Tibial artery (tissue), 4 donors: ENCODE data around the gene KMT2C.

ENCODE experiments used
- DNase-seq, 2 donors: peaks; one replicate each; pipeline ENCODE4 v3.0.0-alpha.2; 2019
- H3K27ac ChIP-seq, 2 donors: fragments of 200-600 bp; sonication (generic) in 1 of 2; 1 replicate in 1 of 2; 2 replicates in 1 of 2; pipeline ENCODE4 v1.5.1; 2018 to 2019; ENCODE audit warnings: mild to moderate bottlenecking in 1 of 2
- H3K27me3 ChIP-seq, 2 donors: fragments of 200-600 bp; sonication (generic) in 1 of 2; one replicate each; pipeline versions ENCODE4 v1.5.1 to v1.6.0; 2016 to 2019
- H3K36me3 ChIP-seq, 3 donors: fragments of 200-600 bp; sonication (generic) in 2 of 3; one replicate each; pipeline ENCODE4 v1.5.1; 2016 to 2019; ENCODE audit warnings: mild to moderate bottlenecking in 2 of 3
- H3K4me1 ChIP-seq, 4 donors: fragments of 200-600 bp; sonication (generic) in 2 of 4; 1 replicate in 3 of 4; 2 replicates in 1 of 4; pipeline ENCODE4 v1.5.1; 2016 to 2019
- H3K4me3 ChIP-seq, 2 donors: fragments of 200-600 bp; sonication (generic) in 1 of 2; 1 replicate in 1 of 2; 2 replicates in 1 of 2; pipeline ENCODE4 v1.5.1; 2018 to 2019; ENCODE audit warnings: mild to moderate bottlenecking in 2 of 2
- H3K9me3 ChIP-seq, 3 donors: fragments of 200-600 bp; sonication (generic) in 1 of 3; one replicate each; pipeline ENCODE4 v1.5.1; 2016 to 2019
- CTCF ChIP-seq, 2 experiments: fragments of 200-600 bp in 1 of 2; fragments of 450-650 bp in 1 of 2; IDR thresholded peaks; one replicate each; pipeline ENCODE4 v1.5.1; 2017 to 2019; ENCODE audit warnings: antibody characterized with exemption in 2 of 2, mild to moderate bottlenecking in 1 of 2, moderate library complexity in 1 of 2
- intact Hi-C: fragments of 100-400 bp; cut with DNase I; formaldehyde crosslinking; loops from one replicate; pipeline ENCODE4 v1.15.0; 2023; ENCODE audit warnings: low total_unique reads

The KMT2C gene

DNA sequence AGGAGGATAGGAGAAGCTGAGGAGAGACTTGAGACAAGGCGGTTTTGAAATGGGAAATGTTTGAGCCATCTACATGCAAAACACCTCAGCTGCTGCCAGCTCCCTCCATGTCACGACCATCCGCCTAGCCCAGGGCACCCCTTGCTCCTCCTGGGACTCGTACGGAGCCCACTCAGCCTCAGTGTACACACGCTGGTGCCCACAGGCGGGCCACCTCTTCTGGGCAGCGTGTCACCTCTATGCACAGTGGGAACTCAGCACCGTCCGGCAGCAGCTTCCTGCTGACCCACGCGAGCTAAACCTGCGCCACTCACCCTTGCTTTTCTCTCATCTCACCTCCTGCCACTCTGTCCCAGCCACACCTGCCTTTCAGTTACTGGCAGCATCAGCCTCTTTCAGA is 302.0 kb downstream of the KMT2C start:
- intact Hi-C loops: no loop called here
- Histone ChIP-seq H3K9me3 (no peaks in the 10 kb centered on the region), H3K4me3 (no peak overlapping the region), H3K36me3 (peaks cover 33 to 71% (median 54%) of the 10 kb centered on the region in 3 donors), H3K4me1 (peaks cover 0 to 6% (median 0%) of the 10 kb centered on the region in 4 donors), H3K27me3 (no peaks in the 10 kb centered on the region), H3K27ac (no peak overlapping the region)
- DNase-seq: no peak
- TF ChIP-seq CTCF (IDR thresholded peaks at IDR 0.05): no peak

- no peak for TF ChIP-seq CTCF (IDR thresholded peaks at IDR 0.05)
- Histone ChIP-seq H3K4me1 (peaks cover 0 to 6% (median 0%) of the 10 kb centered on the region in 4 donors), H3K4me3 (no peak overlapping the region), H3K36me3 (peaks cover 33 to 71% (median 53%) of the 10 kb centered on the region in 3 donors), H3K27ac (no peak overlapping the region), H3K9me3 (no peaks in the 10 kb centered on the region), H3K27me3 (no peaks in the 10 kb centered on the region)
- no peak for DNase-seq
- intact Hi-C loops: no loop called here
Observed at GRCh38 chr7:152132812-152133211, 303.0 kb downstream of the KMT2C start.

DNA sequence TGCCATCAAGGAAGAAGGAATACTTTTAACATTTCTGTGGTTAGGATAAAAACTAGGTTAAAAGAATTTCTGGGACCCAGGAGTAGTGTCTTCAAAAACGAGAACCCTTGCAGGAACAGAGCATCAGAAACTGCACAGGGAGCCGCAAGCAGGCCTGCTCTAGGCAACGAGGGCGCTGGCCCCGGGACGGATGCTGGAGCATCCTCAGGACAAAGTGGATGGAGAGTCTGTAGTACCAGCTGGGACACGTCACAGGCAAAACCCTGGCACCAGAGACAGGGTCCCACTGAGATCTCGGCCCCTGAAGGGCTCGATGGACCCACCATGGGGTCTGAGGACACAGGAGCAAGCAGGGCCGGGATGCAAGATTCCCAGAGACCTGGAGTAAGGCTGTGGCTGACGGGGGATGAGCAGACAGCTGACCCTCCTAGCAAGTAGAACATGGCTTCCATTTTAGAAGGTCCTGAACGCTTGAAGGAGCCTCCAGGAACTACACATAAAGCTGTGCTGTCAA is 303.8 kb downstream of the KMT2C start:
- H3K4me1 ChIP-seq: peaks cover 0 to 2% (median 0%) of the 10 kb centered on the region in 4 donors
- peaks cover 40 to 71% (median 51%) of the 10 kb centered on the region in 3 donors for H3K36me3 ChIP-seq
- H3K9me3 ChIP-seq: no peaks in the 10 kb centered on the region
- no peak overlapping the region for H3K4me3 ChIP-seq
- no peaks in the 10 kb centered on the region for H3K27me3 ChIP-seq
- no peak for TF ChIP-seq CTCF (IDR thresholded peaks at IDR 0.05)
- H3K27ac ChIP-seq: no peak overlapping the region
- DNase-seq: no peak
- intact Hi-C loops: no loop called here

DNA sequence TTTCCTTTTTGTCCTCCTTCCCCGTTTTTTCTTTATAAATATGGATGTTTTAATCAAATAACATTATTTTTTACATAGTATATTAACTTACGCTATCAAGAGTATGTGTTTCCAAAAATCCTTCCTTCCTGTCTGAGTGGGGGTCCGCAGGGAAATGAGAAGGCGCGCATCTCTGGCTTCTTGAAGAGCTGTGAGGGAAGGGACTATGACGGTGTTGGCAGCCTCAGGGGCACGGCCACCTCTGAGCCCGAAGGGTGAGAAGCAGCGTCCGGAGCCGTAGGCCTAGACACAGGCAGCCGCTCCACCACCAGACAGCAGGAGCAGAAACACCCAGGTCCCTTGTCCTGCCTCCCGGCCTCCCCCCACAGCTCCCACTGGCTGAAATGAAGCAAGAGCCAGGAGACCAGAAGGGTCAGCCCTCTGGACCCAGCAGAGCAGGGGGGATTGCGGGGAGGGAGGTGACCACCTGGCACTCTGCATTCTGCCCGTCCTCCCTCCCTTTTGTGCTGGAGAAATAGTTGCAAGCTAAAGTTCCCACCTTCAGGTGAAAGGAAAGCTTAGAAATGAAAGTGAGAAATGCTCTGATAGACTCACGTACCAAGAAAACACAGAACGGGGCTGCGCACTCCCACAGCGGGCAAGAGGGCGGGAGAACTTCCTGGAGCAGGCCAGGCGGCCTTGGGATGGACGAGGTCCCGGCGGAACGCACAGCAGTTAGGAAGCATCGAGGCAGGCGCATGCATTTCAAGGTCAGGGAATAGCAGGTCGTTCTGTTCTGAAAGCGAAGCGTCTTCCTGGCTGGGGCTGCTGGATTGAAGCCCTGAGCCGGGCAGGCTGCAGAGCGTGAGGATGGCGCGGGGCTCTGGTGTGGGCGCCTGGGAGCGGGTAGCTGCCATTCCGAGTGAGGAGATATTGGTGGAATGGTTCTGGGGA is 304.9 kb downstream of the KMT2C start:
- peaks cover 41 to 77% (median 62%) of the 10 kb centered on the region in 3 donors for H3K36me3 ChIP-seq

DNA sequence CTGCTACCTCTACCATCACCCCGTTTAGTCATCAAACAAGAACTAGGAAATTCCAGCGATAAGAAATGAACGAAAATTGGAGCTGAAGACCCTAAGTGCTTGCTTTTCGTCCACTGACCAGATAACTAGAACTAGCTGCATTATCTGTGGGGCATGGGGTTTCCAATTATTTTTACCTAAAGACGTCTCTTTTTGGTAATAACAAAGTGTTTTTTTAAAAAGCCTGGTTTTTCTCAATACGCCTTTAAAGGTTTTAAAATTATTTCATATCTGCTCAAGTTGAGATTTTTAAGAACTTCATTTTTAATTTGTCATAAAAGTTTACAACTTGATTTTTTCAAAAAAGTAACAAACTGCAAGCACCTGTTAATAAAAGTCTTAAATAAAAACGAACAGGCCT is 306.1 kb downstream of the KMT2C start:
- no peak overlapping the region for H3K27ac ChIP-seq
- intact Hi-C loops: no loop called here
- H3K27me3 ChIP-seq: no peaks in the 10 kb centered on the region
- peaks cover 45 to 87% (median 71%) of the 10 kb centered on the region in 3 donors for H3K36me3 ChIP-seq
- DNase-seq: no peak
- no peaks in the 10 kb centered on the region for H3K4me1 ChIP-seq
- no peak for TF ChIP-seq CTCF (IDR thresholded peaks at IDR 0.05)
- peaks cover 0 to 6% (median 1%) of the 10 kb centered on the region in 3 donors for H3K9me3 ChIP-seq
- H3K4me3 ChIP-seq: no peak overlapping the region

More for the DNA sequence above, 304.9 kb downstream of the KMT2C start:
- H3K9me3 ChIP-seq: no peaks in the 10 kb centered on the region
- no peaks in the 10 kb centered on the region for H3K4me1 ChIP-seq
- intact Hi-C loops: no loop called here
- no peak overlapping the region for H3K4me3 ChIP-seq
- TF ChIP-seq CTCF (IDR thresholded peaks at IDR 0.05): no peak
- no peak for DNase-seq
- no peak overlapping the region for H3K27ac ChIP-seq
- H3K27me3 ChIP-seq: no peaks in the 10 kb centered on the region
